ENCODE results near the gene CROCC2. TPM values are rescaled to one million over a fixed set of nuclear protein-coding genes. Genes with fewer than 3 reads are reported as not detected.

CROCC2 gene
- total and polyA plus RNA-seq, 2 donors (not counting 1 experiment from before 2014, with no cell fraction given), result not detected

DNA sequence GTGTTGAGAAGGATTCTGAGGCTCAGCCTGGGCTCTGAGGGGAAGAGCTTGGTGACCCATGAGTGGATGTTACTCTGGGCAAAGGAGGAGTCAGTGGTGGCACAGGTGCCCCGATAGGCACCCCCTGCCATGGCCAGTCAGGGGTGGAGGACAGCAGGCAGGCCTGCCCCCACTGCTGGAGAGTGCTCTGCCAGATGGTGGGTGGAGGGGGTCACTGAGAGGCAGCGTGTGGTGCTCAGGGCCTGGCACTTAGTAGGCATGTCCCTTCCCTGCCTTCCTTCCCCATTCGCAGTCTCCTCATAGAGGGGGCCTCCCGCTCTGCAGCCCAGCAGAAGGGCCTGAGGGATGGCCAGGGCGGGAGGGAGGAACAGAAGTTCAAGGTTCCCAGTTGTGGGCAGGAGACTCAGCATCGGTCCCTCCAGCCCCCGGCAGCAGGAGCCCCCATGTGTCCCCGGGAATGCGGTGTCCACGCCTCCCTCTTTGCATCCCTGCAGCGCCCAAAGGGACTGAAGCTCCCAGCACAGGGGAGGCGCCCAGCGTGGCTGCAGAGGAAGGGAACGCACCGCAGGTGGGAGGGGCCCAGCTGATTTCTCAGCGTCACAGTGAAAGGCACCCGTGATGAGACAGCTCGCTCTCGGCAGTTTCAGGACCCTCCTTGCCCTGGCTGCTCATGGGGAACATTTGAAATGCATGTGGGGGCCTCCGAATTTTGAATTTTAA, 86.6 kb downstream of the CROCC2 start:
- intact Hi-C loops (cut with micrococcal nuclease), result no loop called here
- no peaks in the 10 kb centered on the region for H3K79me2 ChIP-seq (ENCODE audit: control insufficient read depth, insufficient read depth, low read length)
- 31% methylated on average over 16 of the region's 20 CpGs for WGBS (ENCODE audit: insufficient coverage)
- POLR2A ChIA-PET, result no interaction called here
- no peaks in the 10 kb centered on the region for H4K20me1 ChIP-seq (ENCODE audit: control insufficient read depth, insufficient read depth, low read length, poor library complexity, severe bottlenecking)
- CTCF ChIA-PET, result no interaction called here
- no peak overlapping the region for H3K4me2 ChIP-seq (replicated peaks; ENCODE audit: low read depth, low read length, poor library complexity, severe bottlenecking)
- TF ChIP-seq EZH2 (IDR thresholded peaks at IDR 0.05; ENCODE audit: borderline replicate concordance, insufficient read depth, low read depth, low read length, poor library complexity, severe bottlenecking), result no peak
- TF ChIP-seq, protein P1, sequence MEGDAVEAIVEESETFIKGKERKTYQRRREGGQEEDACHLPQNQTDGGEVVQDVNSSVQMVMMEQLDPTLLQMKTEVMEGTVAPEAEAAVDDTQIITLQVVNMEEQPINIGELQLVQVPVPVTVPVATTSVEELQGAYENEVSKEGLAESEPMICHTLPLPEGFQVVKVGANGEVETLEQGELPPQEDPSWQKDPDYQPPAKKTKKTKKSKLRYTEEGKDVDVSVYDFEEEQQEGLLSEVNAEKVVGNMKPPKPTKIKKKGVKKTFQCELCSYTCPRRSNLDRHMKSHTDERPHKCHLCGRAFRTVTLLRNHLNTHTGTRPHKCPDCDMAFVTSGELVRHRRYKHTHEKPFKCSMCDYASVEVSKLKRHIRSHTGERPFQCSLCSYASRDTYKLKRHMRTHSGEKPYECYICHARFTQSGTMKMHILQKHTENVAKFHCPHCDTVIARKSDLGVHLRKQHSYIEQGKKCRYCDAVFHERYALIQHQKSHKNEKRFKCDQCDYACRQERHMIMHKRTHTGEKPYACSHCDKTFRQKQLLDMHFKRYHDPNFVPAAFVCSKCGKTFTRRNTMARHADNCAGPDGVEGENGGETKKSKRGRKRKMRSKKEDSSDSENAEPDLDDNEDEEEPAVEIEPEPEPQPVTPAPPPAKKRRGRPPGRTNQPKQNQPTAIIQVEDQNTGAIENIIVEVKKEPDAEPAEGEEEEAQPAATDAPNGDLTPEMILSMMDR (IDR thresholded peaks at IDR 0.05), result no peak
- peaks cover 0 to 19% (median 3%) of the 10 kb centered on the region in 4 experiments for H3K27me3 ChIP-seq (replicated peaks in 1 of 4; ENCODE audit: control extremely low read depth in 1 of 4, control insufficient read depth in 3 of 4, insufficient read depth in 4 of 4, low read length in 3 of 4)
- no peak overlapping the region for H3K4me3 Mint-ChIP-seq
- peaks cover 1 to 2% of the 10 kb centered on the region in 2 donors for H3K4me1 ChIP-seq (ENCODE audit: control insufficient read depth in 2 of 2, insufficient read depth in 2 of 2, low read length in 2 of 2)
- DNase-seq (no peak), ATAC-seq (ENCODE audit: low read depth) (no peak)
- no peaks in the 10 kb centered on the region for H3K9me3 Mint-ChIP-seq (ENCODE audit: insufficient read depth)
- peaks cover 0 to 18% (median 0%) of the 10 kb centered on the region in 3 donors for H3K9me3 ChIP-seq (ENCODE audit: control extremely low read depth in 1 of 3, control insufficient read depth in 2 of 3, insufficient read depth in 1 of 3, low read length in 2 of 3)
- no peak overlapping the region for H2AFZ ChIP-seq (ENCODE audit: insufficient read depth, low read depth, low read length, poor library complexity, severe bottlenecking)
- H3K27ac ChIP-seq (ENCODE audit: low read length in 2 of 2), result no peak overlapping the region
- peaks cover 4% of the 10 kb centered on the region for H3K4me1 Mint-ChIP-seq
- H3K27ac Mint-ChIP-seq, result no peak overlapping the region
- H3K9ac ChIP-seq (ENCODE audit: low read length), result no peak overlapping the region
- H3K27me3 Mint-ChIP-seq, result peaks cover 21% of the 10 kb centered on the region
- H3K4me3 ChIP-seq (ENCODE audit: control extremely low read depth in 1 of 5, extremely low read depth in 1 of 5, insufficient read depth in 1 of 5, low read depth in 2 of 5, low read length in 4 of 5), result no peak overlapping the region
- no peaks in the 10 kb centered on the region for H3K36me3 ChIP-seq (replicated peaks in 1 of 2; ENCODE audit: control extremely low read depth in 1 of 2, control insufficient read depth in 1 of 2, extremely low read depth in 1 of 2, insufficient read depth in 2 of 2, low read length in 1 of 2)

DNA sequence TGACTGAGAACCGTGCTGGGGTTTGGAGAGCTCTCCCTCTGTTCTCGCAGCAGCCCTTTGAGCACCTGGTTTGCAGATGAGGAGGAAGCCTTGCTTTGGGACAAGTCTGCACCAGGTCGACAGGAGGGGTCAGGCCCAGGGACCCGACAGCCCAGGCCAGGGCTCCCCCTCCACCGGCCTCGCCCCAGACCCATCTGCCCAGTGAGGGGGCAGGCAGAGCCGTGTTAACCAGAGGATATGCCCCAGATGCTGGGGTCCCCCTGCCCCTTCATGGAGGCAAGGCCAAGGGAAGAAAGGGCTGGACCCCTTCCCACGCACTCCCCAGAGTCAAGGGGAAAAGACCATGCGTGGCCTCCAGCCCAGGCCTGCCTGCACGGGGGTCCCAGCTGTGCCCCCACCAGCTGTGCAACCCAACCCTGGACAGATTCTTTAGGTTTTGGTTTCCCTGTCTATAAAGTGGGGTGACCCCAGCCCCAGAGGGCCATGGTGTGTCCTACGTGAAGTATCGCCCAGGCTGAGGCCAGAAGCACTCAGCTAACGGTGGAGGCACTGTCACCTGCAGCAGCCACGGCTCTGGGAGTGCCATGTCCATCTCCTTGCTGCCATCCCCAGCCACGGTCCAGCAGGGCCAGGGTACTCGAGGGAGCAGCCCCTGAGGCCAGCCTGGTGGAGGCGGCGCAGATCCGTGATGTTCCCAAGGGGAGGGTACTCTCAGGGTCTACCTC, 87.5 kb downstream of the CROCC2 start:
- ChIA-PET CTCF (no interaction called here), POLR2A (no interaction called here)
- Histone ChIP-seq H3K4me3 (ENCODE audit: control extremely low read depth in 1 of 5, extremely low read depth in 1 of 5, insufficient read depth in 1 of 5, low read depth in 2 of 5, low read length in 4 of 5) (no peak overlapping the region), H3K9ac (ENCODE audit: low read length) (no peak overlapping the region), H3K9me3 (ENCODE audit: control extremely low read depth in 1 of 3, control insufficient read depth in 2 of 3, insufficient read depth in 1 of 3, low read length in 2 of 3) (peaks cover 0 to 9% (median 0%) of the 10 kb centered on the region in 3 donors), H3K4me2 (replicated peaks; ENCODE audit: low read depth, low read length, poor library complexity, severe bottlenecking) (no peak overlapping the region), H3K27me3 (replicated peaks in 1 of 4; ENCODE audit: control extremely low read depth in 1 of 4, control insufficient read depth in 3 of 4, insufficient read depth in 4 of 4, low read length in 3 of 4) (peaks cover 0 to 26% (median 3%) of the 10 kb centered on the region in 4 experiments), H3K36me3 (replicated peaks in 1 of 2; ENCODE audit: control extremely low read depth in 1 of 2, control insufficient read depth in 1 of 2, extremely low read depth in 1 of 2, insufficient read depth in 2 of 2, low read length in 1 of 2) (no peaks in the 10 kb centered on the region), H2AFZ (ENCODE audit: insufficient read depth, low read depth, low read length, poor library complexity, severe bottlenecking) (no peak overlapping the region), H4K20me1 (ENCODE audit: control insufficient read depth, insufficient read depth, low read length, poor library complexity, severe bottlenecking) (no peaks in the 10 kb centered on the region), H3K79me2 (ENCODE audit: control insufficient read depth, insufficient read depth, low read length) (no peaks in the 10 kb centered on the region), H3K27ac (ENCODE audit: low read length in 2 of 2) (no peak overlapping the region), H3K4me1 (ENCODE audit: control insufficient read depth in 2 of 2, insufficient read depth in 2 of 2, low read length in 2 of 2) (peaks cover 7 to 8% of the 10 kb centered on the region in 2 donors)
- H3K4me1 Mint-ChIP-seq, result peaks cover 4% of the 10 kb centered on the region
- H3K27me3 Mint-ChIP-seq, result peaks cover 21% of the 10 kb centered on the region
- DNase-seq (no peak), ATAC-seq (ENCODE audit: low read depth) (no peak)
- no peak for TF ChIP-seq EZH2 (IDR thresholded peaks at IDR 0.05; ENCODE audit: borderline replicate concordance, insufficient read depth, low read depth, low read length, poor library complexity, severe bottlenecking)
- TF ChIP-seq, protein P1 (IDR thresholded peaks at IDR 0.05), result no peak
- H3K4me3 Mint-ChIP-seq, result no peak overlapping the region
- H3K9me3 Mint-ChIP-seq (ENCODE audit: insufficient read depth), result no peaks in the 10 kb centered on the region
- 92% methylated on average over 19 of the region's 19 CpGs for WGBS (ENCODE audit: insufficient coverage)
- intact Hi-C loops (cut with micrococcal nuclease), result no loop called here
- H3K27ac Mint-ChIP-seq, result no peak overlapping the region

Data from B cell (primary cell).